HFF-Myc (cell line): ENCODE data around the gene MYH7B.

Experiments
- DNase-seq: peaks from one replicate; pipeline ENCODE4 v3.0.0-alpha.2; 2011; ENCODE audit warnings: low read depth; ENCODE audit errors: extremely low read depth
- H3K4me3 ChIP-seq: replicated peaks from 2 replicates; pipeline ENCODE4 v1.5.1; 2011; ENCODE audit warnings: low read depth, mild to moderate bottlenecking, control low read depth, low read length
- CTCF ChIP-seq: IDR thresholded peaks from 2 replicates; pipeline ENCODE4 v1.5.1; 2012; ENCODE audit warnings: mild to moderate bottlenecking, low read depth, low read length, control low read depth; ENCODE audit errors: missing control alignments

Gene MYH7B

GRCh38 chr20:34999782-35000181, 44.1 kb downstream of the MYH7B start:
- no peak for TF ChIP-seq CTCF
- DNase-seq, result no peak
- H3K4me3 ChIP-seq, result no peak overlapping the region

GRCh38 chr20:35000311-35000921, 44.7 kb downstream of the MYH7B start:
- TF ChIP-seq CTCF, result no peak
- DNase-seq, result no peak
- no peak overlapping the region for H3K4me3 ChIP-seq

GRCh38 chr20:35000922-35001595, 45.4 kb downstream of the MYH7B start:
- TF ChIP-seq CTCF, result no peak
- no peak overlapping the region for H3K4me3 ChIP-seq
- DNase-seq, result no peak

- DNase-seq, result no peak
These were observed 46.1 kb downstream of the MYH7B start for GRCh38 chr20:35001596-35002362.

GRCh38 chr20:35002426-35003210, 47.0 kb downstream of the MYH7B start:
- TF ChIP-seq CTCF, result no peak
- no peak for DNase-seq

More at GRCh38 chr20:35001596-35002362, 46.1 kb downstream of the MYH7B start:
- peak; percentile 33 for TF ChIP-seq CTCF
- H3K4me3 ChIP-seq, result no peak overlapping the region

GRCh38 chr20:35003211-35004031, 47.8 kb downstream of the MYH7B start:
- no peak overlapping the region for H3K4me3 ChIP-seq
- no peak for DNase-seq
- no peak for TF ChIP-seq CTCF

More at GRCh38 chr20:35002426-35003210, 47.0 kb downstream of the MYH7B start:
- no peak overlapping the region for H3K4me3 ChIP-seq
